H4 (cell line): ENCODE results near the gene TRIM6. TPM values are rescaled to one million over a fixed set of nuclear protein-coding genes. Genes with fewer than 3 reads are reported as not detected.
A peak's percentile ranks its signal among the peaks of the same experiment; 100 is the strongest.
"Not testable (repeated sequence)": the region's sequence is repeated elsewhere in the genome, so short reads cannot be mapped to it uniquely, and the experiment has no call there.

Experiments
- DNase-seq: peaks from one replicate; pipeline ENCODE4 v3.0.0-alpha.2; 2015; ENCODE audit warnings: low spot score
- total RNA-seq: library from RNA; depleted of rRNA; stranded (reverse); fragments of >200 nt; shearing (Covaris generic); gene quantifications from 2 replicates; pipeline ENCODE4 v1.2.3, GENCODE V29; 2014

Gene TRIM6
- total RNA-seq, 1 experiment from 2014 or later = 6.4 TPM

- DNase-seq = no peak
Measured at GRCh38 chr11:5604896-5605295, 8.5 kb downstream of the TRIM6 start.

GRCh38 chr11:5605849-5606248, 9.4 kb downstream of the TRIM6 start:
- DNase-seq = peak; percentile 42

GRCh38 chr11:5608808-5609207, 12.4 kb downstream of the TRIM6 start:
- DNase-seq = no peak

- DNase-seq = no peak
Measured at GRCh38 chr11:5610446-5610845, 14.0 kb downstream of the TRIM6 start.

- no peak for DNase-seq
Measured at GRCh38 chr11:5611627-5612026, 15.2 kb downstream of the TRIM6 start.

GRCh38 chr11:5618807-5619206, 22.4 kb downstream of the TRIM6 start:
- no peak for DNase-seq

GRCh38 chr11:5620651-5621521, 24.4 kb downstream of the TRIM6 start:
- peak; percentile 89 for DNase-seq

- no peak for DNase-seq
Measured at GRCh38 chr11:5621580-5621979, 25.1 kb downstream of the TRIM6 start.

- DNase-seq = no peak
Measured at GRCh38 chr11:5622802-5623201, 26.4 kb downstream of the TRIM6 start.

GRCh38 chr11:5624489-5625279, 28.2 kb downstream of the TRIM6 start, which contains the start of gene TRIM34:
TSS of gene TRIM34 (plus strand) at chr11:5625001. CDS start at chr11:5632332, 7,331 bp downstream.
- peak; percentile 84 for DNase-seq

DNA sequence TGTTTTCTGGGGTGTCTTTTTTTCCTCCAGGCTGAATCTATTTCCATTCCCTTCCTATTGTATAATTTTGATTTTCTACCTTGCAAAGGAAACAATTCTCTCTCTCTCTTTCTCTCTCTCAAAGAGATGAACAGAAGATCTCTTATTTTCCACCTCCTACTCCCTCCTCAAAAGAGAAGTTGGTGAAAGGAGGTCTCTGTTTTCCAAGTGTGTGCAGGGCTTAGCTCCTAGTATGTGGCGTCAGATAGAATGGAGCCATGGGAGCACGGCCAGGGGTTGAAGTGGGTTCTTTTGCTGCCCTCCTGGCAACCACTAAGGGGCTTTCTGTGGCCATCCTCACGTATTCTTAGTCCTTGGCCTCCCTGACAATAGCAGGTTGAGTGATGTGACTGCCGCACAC, 28.8 kb downstream of the TRIM6 start:
- DNase-seq = no peak

GRCh38 chr11:5626196-5626595, 29.8 kb downstream of the TRIM6 start:
- DNase-seq = no peak

- no peak for DNase-seq
Measured at GRCh38 chr11:5631417-5631816, 35.0 kb downstream of the TRIM6 start.

- DNase-seq = no peak
Measured at GRCh38 chr11:5631969-5632635, 35.7 kb downstream of the TRIM6 start.

- no peak for DNase-seq
Measured at GRCh38 chr11:5639953-5640352, 43.5 kb downstream of the TRIM6 start.

- DNase-seq = no peak
Measured at GRCh38 chr11:5643585-5643984, 47.1 kb downstream of the TRIM6 start.

DNA sequence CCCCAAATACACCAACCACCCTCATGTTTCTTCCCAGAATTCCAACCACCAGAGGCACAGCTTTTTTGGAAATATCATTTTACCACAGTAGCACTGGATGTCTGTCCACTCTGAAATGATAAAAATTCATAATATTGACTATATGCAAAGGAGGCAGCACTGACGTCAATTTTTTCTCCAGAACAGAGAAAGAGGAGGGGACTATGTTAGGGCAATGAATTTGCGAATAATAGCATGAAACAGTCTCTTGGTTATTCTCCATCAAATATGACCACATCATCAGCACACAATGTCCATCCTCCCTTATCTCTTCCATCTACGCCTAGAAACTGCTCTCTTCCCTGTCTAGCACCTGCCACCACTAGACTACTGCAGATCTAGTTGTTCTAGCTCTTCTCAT, 49.7 kb downstream of the TRIM6 start:
- no peak for DNase-seq

- DNase-seq = no peak
Measured at GRCh38 chr11:5655474-5655873, 59.0 kb downstream of the TRIM6 start.

GRCh38 chr11:5656956-5657355, 60.5 kb downstream of the TRIM6 start:
- not testable (repeated sequence) for DNase-seq

DNA sequence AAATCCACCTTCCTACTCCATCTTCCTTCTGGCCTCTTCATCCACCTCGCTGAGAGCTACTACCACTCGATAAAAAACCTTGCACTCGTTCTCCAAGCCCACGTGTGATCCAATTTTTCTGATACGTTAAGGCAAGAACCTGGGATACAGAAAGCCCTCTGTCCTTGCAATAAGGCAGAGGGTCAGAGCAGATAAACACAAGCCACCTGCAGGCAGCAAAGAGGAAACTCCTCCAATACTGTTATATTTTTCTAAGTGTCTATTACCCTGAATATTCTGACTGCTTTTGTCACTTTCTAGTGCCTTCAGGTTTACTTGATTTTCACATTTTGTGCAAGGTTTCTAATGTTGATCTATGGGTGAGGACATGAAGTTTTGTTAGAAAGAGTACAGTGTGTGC, 61.9 kb downstream of the TRIM6 start:
- no peak for DNase-seq
